A673 (cell line): ENCODE measurements around the gene CLEC3B. TPM values are rescaled to one million over a fixed set of nuclear protein-coding genes. Genes with fewer than 3 reads are reported as not detected.

Source experiments
- BruUV-seq: library from RNA; stranded (reverse); fragments of 400-500 nt; replicated peaks from 2 replicates; lab custom pipeline; 2021; lab: Mats Ljungman, UMichigan
- CTCF ChIA-PET: fragments of 300-600 bp; sonication (Branson Sonifier 250); formaldehyde crosslinking; loops from one replicate; lab custom pipeline; 2022; ENCODE audit warnings: antibody characterized with exemption; lab: Charles Lee
- POLR2A ChIA-PET: fragments of 300-600 bp; sonication (Branson Sonifier 250); formaldehyde crosslinking; loops from one replicate; lab custom pipeline; 2022; ENCODE audit warnings: antibody characterized with exemption; ENCODE audit not compliant: low non-redundant PET; lab: Charles Lee
- DNase-seq: peaks from one replicate; pipeline ENCODE4 v3.0.0-alpha.2; 2015; ENCODE audit warnings: low spot score
- H3K27ac ChIP-seq: fragments of 200-600 bp; sonication (generic); 2 replicates; pipeline ENCODE4 v1.5.1; 2016; ENCODE audit warnings: mixed run types, low read depth, mild to moderate bottlenecking, mixed read lengths, antibody characterized with exemption, low read length; ENCODE audit not compliant: poor library complexity, severe bottlenecking
- H3K27me3 ChIP-seq: fragments of 200-600 bp; sonication (generic); replicated peaks from 2 replicates; pipeline ENCODE4 v1.6.1; 2017; ENCODE audit warnings: mixed run types, low read depth, mild to moderate bottlenecking, mixed read lengths, antibody characterized with exemption, low read length; ENCODE audit not compliant: insufficient read depth, poor library complexity
- H3K36me3 ChIP-seq: fragments of 200-600 bp; sonication (generic); 2 replicates; pipeline ENCODE4 v1.6.1; 2016; ENCODE audit warnings: mixed run types, mild to moderate bottlenecking, mixed read lengths, antibody characterized with exemption, low read length; ENCODE audit not compliant: insufficient read depth, poor library complexity, severe bottlenecking
- H3K4me1 ChIP-seq: fragments of 200-600 bp; sonication (generic); 2 replicates; pipeline ENCODE4 v1.6.1; 2017; ENCODE audit warnings: mixed run types, mild to moderate bottlenecking, mixed read lengths, antibody characterized with exemption, low read length; ENCODE audit not compliant: insufficient read depth, poor library complexity, severe bottlenecking
- H3K4me3 ChIP-seq: fragments of 200-600 bp; sonication (generic); 2 replicates; pipeline ENCODE4 v1.5.1; 2016; ENCODE audit warnings: low read depth, mixed run types, mild to moderate bottlenecking, mixed read lengths, low read length; ENCODE audit not compliant: poor library complexity, severe bottlenecking
- H3K9me3 ChIP-seq: fragments of 200-600 bp; sonication (generic); 2 replicates; pipeline ENCODE4 v1.6.1; 2016; ENCODE audit warnings: mixed run types, low read depth, mild to moderate bottlenecking, mixed read lengths, antibody characterized with exemption, low read length; ENCODE audit not compliant: poor library complexity, severe bottlenecking
- CTCF ChIP-seq: fragments of 300-800, 200-600 bp; sonication (generic); conservative IDR thresholded peaks from 2 replicates; pipeline ENCODE4 v1.5.1; 2017; ENCODE audit warnings: low read depth, mild to moderate bottlenecking, antibody characterized with exemption, low read length, moderate library complexity, mixed read lengths
- EZH2 ChIP-seq: fragments of 200-600 bp; sonication (generic); IDR thresholded peaks from 2 replicates; pipeline ENCODE4 v1.6.1; 2017; ENCODE audit warnings: borderline replicate concordance, low read depth, mild to moderate bottlenecking, mixed read lengths, antibody characterized with exemption, low read length; ENCODE audit not compliant: poor library complexity, severe bottlenecking
- intact Hi-C: fragments of 100-400 bp; cut with micrococcal nuclease; formaldehyde crosslinking; loops from one replicate; pipeline ENCODE4 v1.10.0; 2022; ENCODE audit not compliant: unreplicated experiment
- total RNA-seq: library from RNA; stranded (reverse); gene quantifications from 2 replicates; pipeline ENCODE4 v1.2.3, GENCODE V29; 2021

Gene CLEC3B
- total RNA-seq, 1 experiment from 2014 or later: 1.0 TPM

DNA sequence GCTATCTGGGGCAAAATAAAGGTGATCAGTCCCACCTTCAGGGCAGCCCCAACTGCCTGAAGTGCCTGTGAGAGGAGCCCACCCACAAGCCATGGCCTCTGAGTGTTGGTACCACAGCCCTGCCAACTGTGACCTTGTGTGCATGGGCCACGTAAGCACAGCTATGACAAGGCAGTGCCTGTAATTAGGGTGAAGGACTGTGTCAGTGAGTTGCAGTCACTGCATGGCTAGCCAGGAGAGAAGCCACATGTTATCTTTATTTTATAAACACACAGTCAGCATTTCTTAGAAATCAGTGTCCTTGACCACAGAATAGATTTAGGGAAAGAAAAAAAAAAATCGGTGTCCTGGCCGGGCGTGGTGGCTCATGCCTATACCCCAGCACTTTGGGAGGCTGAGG, 25.3 kb upstream of the CLEC3B start:
- CTCF ChIA-PET: no interaction called here
- no TSS peak for BruUV-seq
- Histone ChIP-seq H3K4me1 (peaks cover 20% of the 10 kb centered on the region), H3K27ac (no peak overlapping the region), H3K4me3 (no peak overlapping the region), H3K27me3 (no peaks in the 10 kb centered on the region), H3K9me3 (no peaks in the 10 kb centered on the region), H3K36me3 (peaks cover 83% of the 10 kb centered on the region)
- no peak for TF ChIP-seq CTCF
- no peak for TF ChIP-seq EZH2
- POLR2A ChIA-PET: no interaction called here
- no peak for DNase-seq
- intact Hi-C loops: no loop called here

GRCh38 chr3:45001738-45002137, 24.4 kb upstream of the CLEC3B start:
- Histone ChIP-seq H3K9me3 (no peaks in the 10 kb centered on the region), H3K27ac (no peak overlapping the region), H3K4me3 (no peak overlapping the region), H3K4me1 (peaks cover 11% of the 10 kb centered on the region), H3K27me3 (no peaks in the 10 kb centered on the region), H3K36me3 (peaks cover 77% of the 10 kb centered on the region)
- POLR2A ChIA-PET: no interaction called here
- DNase-seq: no peak
- intact Hi-C loops: no loop called here
- no peak for TF ChIP-seq CTCF
- TF ChIP-seq EZH2: no peak
- CTCF ChIA-PET: no interaction called here
- BruUV-seq: no TSS peak

DNA sequence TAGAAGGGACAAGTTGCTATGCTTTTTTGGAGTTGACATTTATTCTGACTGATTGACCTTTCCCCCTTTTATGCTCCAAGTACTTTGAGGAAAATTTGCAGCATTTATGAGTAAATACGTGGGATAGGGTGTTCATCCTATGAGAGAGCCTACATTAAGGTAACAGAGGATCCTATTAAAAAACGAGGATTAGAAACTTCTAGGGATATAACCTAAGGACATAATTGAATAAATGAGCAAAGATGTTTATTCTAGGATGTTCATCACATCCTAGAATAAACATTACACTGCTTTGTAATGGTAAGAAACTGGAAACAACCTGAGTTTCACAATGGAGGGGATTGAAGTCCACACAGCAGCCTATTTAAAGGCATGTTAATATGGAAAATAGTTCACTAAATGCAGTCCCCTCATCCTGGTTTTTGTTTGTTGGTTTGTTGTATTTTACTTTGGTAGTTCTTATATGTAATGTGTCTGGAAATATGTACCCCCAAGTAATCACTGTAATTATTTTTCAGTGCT, 23.9 kb upstream of the CLEC3B start:
- no peaks in the 10 kb centered on the region for H3K27me3 ChIP-seq
- H3K9me3 ChIP-seq: no peaks in the 10 kb centered on the region
- no peak overlapping the region for H3K27ac ChIP-seq
- H3K36me3 ChIP-seq: peaks cover 77% of the 10 kb centered on the region
- H3K4me1 ChIP-seq: peaks cover 6% of the 10 kb centered on the region
- intact Hi-C loops: no loop called here
- no peak for DNase-seq
- no peak for TF ChIP-seq CTCF
- no peak for TF ChIP-seq EZH2
- ChIA-PET POLR2A (no interaction called here), CTCF (no interaction called here)
- no peak overlapping the region for H3K4me3 ChIP-seq
- BruUV-seq: TSS peak; percentile 2
